HG02938 (cell line): ENCODE measurements around the gene SETD1A.
"Not testable (repeated sequence)": the region's sequence is repeated elsewhere in the genome, so short reads cannot be mapped to it uniquely, and the experiment has no call there.

ENCODE experiments used
- ATAC-seq: cut with Tn5 transposase; IDR thresholded peaks from one replicate; pipeline ENCODE4 v1.9.1; 2021; ENCODE audit warnings: mild to moderate bottlenecking, moderate library complexity; ENCODE audit not compliant: unreplicated experiment

The SETD1A gene

DNA sequence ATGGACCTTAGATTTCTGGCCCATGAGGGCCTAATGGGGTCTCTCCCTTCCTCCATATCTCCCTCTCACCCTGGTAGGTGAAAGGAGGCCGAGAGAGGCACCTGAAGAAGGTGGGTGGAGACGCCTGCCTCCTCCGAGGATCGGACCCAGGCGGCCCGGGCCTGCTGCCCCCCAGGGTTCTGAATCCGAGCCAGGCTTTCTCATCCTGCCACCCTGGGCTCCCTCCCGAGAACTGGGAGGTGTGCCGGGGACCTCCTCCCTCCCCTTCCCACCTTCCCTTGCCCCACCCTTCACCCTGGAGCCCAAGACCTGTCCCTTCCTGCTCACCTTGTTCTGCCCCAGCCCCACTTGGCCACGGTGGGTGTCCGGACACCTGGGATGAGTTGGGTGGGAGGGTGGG, 29.2 kb upstream of the SETD1A start:
- no peak for ATAC-seq

- ATAC-seq = no peak
Observed at GRCh38 chr16:30929167-30929566, 28.4 kb upstream of the SETD1A start.

- no peak for ATAC-seq
Observed at GRCh38 chr16:30930160-30930571, 27.4 kb upstream of the SETD1A start.

GRCh38 chr16:30931068-30931650, 26.4 kb upstream of the SETD1A start:
- ATAC-seq = no peak

GRCh38 chr16:30934827-30935557, 22.6 kb upstream of the SETD1A start:
- ATAC-seq = no peak

DNA sequence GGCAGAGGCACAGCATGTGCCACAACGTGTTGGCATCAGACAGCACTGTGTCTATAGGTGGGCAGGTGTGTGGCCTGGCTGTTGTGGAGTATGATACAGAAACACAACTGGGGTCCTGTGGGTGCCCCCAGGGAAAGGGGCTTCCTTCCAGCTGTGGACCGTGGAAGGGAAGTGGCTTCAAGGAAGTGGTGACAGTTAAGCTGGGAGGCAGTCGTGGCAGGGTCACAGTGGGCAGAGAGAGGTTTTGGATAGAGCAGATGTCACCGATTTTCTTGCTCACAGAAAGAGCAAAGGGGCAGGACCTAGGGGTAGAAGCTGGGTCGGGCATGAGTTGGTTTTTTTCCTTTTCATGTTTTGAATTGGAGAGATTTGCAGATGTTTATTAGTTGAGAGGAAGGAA, 19.9 kb upstream of the SETD1A start:
- ATAC-seq = no peak

- not testable (repeated sequence) for ATAC-seq
Observed at GRCh38 chr16:30939571-30939970, 18.0 kb upstream of the SETD1A start.

DNA sequence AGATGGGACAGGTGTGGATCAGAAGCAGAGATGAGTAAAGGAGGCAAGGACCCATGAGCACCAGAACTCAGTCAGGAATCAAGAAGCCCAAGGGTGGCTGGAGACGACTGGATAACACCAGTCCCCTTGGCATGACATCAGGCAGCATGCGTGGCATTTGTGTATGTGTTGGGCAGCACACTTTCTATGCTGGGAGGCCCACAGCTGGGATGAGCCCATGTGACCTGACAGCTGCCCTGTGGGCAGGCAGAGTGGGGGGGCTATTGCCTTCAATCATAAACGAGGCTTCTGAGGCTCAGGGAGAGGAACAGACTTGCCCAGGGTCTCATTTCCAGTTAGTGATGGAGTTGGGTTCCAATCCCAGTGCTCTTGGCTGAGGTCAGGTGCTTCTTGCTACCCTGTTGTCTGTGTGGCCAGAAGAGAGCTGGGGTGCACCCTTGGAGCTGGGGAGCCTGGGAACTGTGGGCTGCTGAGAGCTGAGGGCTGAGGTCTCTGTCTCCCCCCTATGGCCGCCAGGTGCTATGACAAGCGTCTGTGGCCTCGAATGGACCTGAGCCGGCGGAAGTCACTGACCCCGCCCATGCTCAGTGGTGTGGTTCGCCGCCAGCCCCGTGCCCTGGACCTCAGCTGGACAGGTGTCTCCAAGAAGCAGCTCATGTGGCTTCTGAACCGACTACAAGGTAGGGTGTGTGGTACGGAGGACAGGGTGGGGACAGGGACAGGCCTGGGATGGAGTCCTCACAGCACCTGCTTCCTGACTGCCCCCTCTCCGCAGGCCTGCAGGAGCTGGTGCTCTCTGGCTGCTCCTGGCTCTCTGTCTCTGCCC, 15.7 kb upstream of the SETD1A start:
- ATAC-seq = peak; percentile 64

GRCh38 chr16:30942426-30942806, 15.1 kb upstream of the SETD1A start:
- ATAC-seq = no peak

DNA sequence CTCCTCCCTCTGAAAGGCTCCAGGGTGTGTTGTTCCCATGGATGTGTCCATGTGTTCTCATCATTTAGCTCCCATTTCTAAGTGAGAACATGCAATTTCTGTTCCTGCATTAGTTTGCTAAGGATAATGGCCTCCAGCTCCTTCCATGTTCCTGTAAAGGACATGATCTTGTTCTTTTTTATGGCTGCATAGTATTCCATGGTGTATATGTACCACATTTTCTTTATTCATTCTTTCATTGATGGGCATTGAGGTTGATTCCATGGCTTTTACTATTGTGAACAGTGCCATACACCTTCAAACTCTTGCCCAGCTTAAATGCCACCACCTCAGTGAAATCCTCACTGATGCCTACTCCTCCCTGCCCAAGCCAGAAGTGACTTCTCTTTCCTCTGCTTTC, 13.2 kb upstream of the SETD1A start:
- ATAC-seq = no peak

DNA sequence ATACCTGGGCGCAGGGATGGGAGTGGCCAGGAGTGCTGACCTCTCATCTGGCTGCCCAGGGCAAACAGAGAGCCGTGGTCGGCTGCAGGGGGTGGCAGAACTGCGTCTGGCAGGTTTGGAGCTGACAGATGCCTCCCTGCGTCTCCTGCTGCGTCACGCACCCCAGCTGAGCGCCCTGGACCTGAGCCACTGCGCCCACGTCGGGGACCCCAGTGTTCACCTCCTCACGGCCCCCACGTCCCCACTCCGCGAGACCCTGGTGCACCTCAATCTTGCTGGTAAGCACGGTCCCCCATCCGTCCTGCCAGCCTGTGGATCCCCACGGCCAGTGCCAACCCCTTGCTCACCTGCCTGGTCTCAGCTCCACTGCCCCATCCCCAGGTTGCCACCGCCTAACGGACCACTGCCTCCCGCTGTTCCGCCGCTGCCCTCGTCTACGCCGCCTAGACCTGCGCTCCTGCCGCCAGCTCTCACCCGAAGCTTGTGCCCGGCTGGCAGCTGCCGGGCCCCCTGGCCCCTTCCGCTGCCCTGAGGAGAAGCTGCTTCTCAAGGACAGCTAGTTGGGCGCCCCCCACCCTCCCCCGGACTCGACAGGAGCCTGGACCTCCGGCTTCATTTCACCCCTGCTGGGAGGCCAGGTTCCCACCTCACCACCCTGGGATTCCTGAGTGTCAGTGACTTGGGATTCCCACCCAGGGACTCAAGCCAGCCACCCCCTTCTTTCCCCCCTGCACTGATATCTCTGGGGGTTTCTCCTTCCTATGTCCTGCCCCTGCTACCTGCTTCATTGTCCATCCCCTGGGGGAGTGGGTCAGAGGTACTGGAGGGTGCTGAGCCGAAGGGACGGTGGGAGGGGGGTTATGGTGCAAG, 10.6 kb upstream of the SETD1A start:
- no peak for ATAC-seq

- no peak for ATAC-seq
Observed at GRCh38 chr16:30947541-30947858, 10.1 kb upstream of the SETD1A start.

- ATAC-seq = no peak
Observed at GRCh38 chr16:30947859-30948666, 9.5 kb upstream of the SETD1A start.

GRCh38 chr16:30948667-30949649, 8.6 kb upstream of the SETD1A start, which contains the start of gene ORAI3:
ORAI3 (plus strand) TSS chr16:30949068; CDS start chr16:30949290, 222 bp downstream.
- ATAC-seq = peak; percentile 60

- ATAC-seq = no peak
Observed at GRCh38 chr16:30949650-30950515, 7.7 kb upstream of the SETD1A start.

GRCh38 chr16:30950516-30951065, 7.0 kb upstream of the SETD1A start:
- ATAC-seq = no peak

DNA sequence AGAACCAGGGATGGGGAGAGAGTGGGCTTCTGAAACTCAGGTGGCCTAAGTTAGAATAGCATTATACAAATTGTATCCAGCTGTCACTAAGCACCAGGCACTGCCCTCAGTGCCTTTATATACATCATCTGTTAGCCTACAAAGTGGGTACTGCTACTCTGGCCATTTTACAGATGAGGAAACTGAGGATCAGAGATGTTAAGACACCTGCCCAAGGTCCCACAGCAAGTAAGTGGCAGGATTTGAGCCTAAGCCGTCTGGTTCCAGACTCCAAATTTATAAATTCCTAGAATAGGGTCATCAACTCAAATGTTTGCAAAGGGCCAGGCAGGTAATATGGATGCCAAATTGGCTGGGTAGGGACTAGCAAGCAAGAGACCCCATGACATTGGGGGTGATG, 6.4 kb upstream of the SETD1A start:
- ATAC-seq = no peak

- ATAC-seq = no peak
Observed at GRCh38 chr16:30951750-30952149, 5.8 kb upstream of the SETD1A start.
